GM12891 (cell line): ENCODE results near the gene NCOR2.
A peak's percentile ranks its signal among the peaks of the same experiment; 100 is the strongest.

ENCODE experiments used
- DNase-seq: peaks from one replicate; pipeline ENCODE4 v3.0.0; 2011; ENCODE audit warnings: low spot score; ENCODE audit not compliant: insufficient read length
- FAIRE-seq: peaks from 2 replicates; lab custom pipeline; 2011; peaks lifted over from hg19 to GRCh38; lab: Jason Lieb, UNC
- PAX5 ChIP-seq: IDR thresholded peaks from 2 replicates; pipeline ENCODE4 v1.6.1; 2011; ENCODE audit warnings: low read length, moderate library complexity, mild to moderate bottlenecking; ENCODE audit not compliant: insufficient read depth, severe bottlenecking
- POLR2A ChIP-seq: IDR thresholded peaks from 2 replicates; pipeline ENCODE4 v1.6.1; 2011; ENCODE audit warnings: low read depth, low read length, control low read depth
- POLR2AphosphoS5 ChIP-seq: IDR thresholded peaks from 2 replicates; pipeline ENCODE4 v1.6.1; 2011; ENCODE audit warnings: low read depth, low read length, control low read depth
- POU2F2 ChIP-seq: IDR thresholded peaks from 2 replicates; pipeline ENCODE4 v1.6.1; 2011; ENCODE audit warnings: low read depth, mild to moderate bottlenecking, control low read depth, low read length, moderate library complexity
- SPI1 ChIP-seq: IDR thresholded peaks from 2 replicates; pipeline ENCODE4 v1.6.1; 2011; ENCODE audit warnings: low read depth, low read length, control low read depth
- TAF1 ChIP-seq: IDR thresholded peaks from 2 replicates; pipeline ENCODE4 v1.6.1; 2011; ENCODE audit warnings: low read depth, low read length, control low read depth

Gene NCOR2

GRCh38 chr12:124545508-124546418 lies 21.6 kb downstream of the NCOR2 start:
- FAIRE-seq (peak; percentile 98), DNase-seq (peak; percentile 79)
- TF ChIP-seq PAX5 (no peak), SPI1 (peak; percentile 41; the same call in 1 of the 2 replicates)

DNA sequence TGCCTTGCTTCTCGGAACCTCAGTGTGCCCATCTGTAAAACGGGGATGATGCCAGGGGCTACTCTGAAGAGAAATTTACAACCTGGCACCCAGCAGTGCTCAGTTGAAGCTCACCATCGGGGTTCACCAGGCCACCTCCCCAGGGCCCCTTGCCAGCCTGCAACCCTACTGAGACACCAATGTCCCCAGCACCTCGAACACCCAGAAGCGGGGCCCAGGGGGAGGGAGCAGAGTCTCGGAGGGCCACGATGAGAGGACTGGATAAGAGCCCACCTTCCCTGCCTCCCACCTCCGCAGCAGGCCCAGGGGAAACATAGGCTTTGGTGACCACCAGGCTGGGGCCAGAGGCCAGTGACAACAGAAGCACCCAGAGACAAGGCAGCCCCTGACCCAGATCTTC lies 22.4 kb downstream of the NCOR2 start:
- no peak for DNase-seq
- TF ChIP-seq TAF1 = no peak
- FAIRE-seq = no peak

DNA sequence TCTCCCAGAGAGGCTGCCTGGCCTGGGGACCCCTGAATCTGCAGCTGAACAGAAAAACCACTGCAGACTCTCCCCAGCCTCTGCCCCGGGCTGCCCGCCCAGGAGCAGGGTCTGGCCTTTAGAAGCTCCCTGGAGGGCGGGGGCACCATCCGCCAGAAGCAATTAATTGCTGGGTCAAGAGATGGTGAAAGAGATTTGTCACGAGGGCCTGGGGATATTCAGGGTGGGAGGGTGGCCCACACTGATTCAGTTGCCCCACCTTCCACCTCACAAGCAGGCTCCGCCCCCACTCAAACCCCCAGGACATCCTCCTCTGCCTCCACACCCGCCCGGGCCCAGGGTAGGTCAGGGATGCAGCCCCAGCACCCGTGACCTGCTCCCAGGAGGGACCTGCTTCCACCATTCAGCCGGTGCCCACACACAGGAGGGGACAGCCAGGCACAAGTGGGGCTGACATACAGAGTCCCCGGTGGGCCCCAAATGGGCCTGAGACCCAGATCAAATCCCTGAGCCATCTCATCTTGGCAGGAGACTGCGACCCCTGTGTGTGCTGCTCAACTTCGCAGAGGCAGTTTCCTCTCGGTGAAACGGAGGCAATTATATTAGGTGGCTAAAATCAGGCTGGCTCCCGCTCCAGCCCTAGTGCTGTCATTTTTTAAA lies 23.0 kb downstream of the NCOR2 start:
- TF ChIP-seq TAF1 (no peak), POLR2A (no peak), PAX5 (no peak), SPI1 (no peak), POLR2AphosphoS5 (no peak), POU2F2 (no peak)
- DNase-seq (no peak), FAIRE-seq (no peak)

DNA sequence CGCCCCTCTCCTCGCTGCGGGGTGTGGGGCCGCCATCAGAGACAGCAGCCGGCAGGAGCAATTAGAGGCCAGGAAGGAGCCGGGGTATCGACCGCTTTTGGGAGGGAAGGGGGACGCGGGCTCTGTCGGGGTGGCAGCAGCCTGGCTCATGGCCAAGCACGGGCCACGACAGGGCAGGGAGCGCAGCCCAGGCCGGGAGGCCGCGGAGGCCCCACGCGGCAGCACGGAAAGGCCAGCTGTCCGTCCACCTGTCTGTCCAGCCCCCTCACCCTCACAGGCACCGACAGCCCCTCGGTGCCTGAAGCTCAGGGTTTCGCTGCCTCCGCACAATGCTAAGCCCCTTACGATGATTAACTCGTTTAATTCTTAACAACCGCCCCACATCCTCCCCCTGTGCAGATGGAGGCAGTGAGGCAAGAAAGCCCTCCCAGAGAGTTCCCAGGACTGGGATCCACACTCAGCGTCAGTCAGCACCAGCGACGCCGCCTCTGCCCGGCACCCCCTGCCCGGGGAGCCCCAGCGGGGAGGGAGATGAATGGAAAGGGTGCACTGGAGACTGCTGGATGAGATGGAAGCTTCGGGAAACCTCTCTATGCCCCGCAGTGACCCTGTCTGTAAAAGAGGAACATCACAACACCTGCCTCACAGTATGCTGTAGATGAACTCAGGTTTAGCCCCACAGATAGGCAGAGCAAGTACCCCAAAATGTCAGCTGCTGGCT lies 23.7 kb downstream of the NCOR2 start:
- no peak for DNase-seq
- TF ChIP-seq SPI1 (0 out of 2 replicates have a peak, but pooled peaks have one; percentile 13), POLR2A (no peak), PAX5 (no peak), POLR2AphosphoS5 (no peak), POU2F2 (peak; percentile 13; the same call in 1 of the 2 replicates), TAF1 (no peak)
- FAIRE-seq = peak; percentile 78

DNA sequence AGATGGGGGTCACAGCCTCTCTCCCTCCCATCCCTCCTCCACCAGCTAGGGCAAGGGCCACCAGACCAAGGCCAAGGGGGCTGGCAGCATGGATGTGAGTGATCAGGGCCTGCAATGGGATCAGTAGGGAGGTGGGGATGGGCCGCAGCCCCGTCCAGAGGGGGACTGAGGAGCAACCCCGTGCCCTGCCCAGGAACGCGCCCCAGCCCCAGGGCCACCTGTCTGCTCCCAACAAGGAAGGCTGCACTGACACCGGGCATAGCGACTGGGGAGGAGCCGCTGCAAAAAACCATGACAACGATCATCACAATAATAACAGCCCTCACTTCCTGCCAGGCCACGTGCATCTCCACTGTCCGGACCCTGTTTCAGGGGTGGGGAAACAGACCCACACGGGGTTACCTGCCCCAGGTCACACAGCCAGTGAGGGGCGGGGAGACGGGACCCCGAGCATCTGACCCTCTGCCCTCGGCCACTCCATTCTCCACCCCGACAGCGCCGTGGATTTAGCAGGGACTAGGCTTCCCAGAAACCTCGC lies 24.3 kb downstream of the NCOR2 start:
- TF ChIP-seq POLR2AphosphoS5 (no peak), POU2F2 (no peak)
- DNase-seq (peak; percentile 83), FAIRE-seq (peak; percentile 73)

- TF ChIP-seq PAX5 = no peak
- TF ChIP-seq POU2F2 = no peak
- no peak for TF ChIP-seq POLR2AphosphoS5
- TF ChIP-seq SPI1 = no peak
- TF ChIP-seq TAF1 = no peak
- no peak for TF ChIP-seq POLR2A
- FAIRE-seq (no peak), DNase-seq (no peak)
Observed at GRCh38 chr12:124542021-124542949, 25.1 kb downstream of the NCOR2 start.

GRCh38 chr12:124541322-124541721 lies 26.1 kb downstream of the NCOR2 start:
- no peak for FAIRE-seq
- no peak for DNase-seq
- TF ChIP-seq POLR2A (no peak), SPI1 (no peak)

- TF ChIP-seq POU2F2 (peak; percentile 14; the same call in 1 of the 2 replicates), PAX5 (no peak)
- FAIRE-seq (peak; percentile 84), DNase-seq (no peak)
Observed at GRCh38 chr12:124539084-124540041, 28.0 kb downstream of the NCOR2 start.
